Neural progenitor cell (in vitro differentiated cells): ENCODE results near the gene RNF167. TPM values are rescaled to one million over a fixed set of nuclear protein-coding genes. Genes with fewer than 3 reads are reported as not detected.

Experiments
- DNase-seq: peaks from one replicate; pipeline ENCODE4 v3.0.0-alpha.2; 2016; ENCODE audit warnings: low spot score
- H2AFZ ChIP-seq: fragments of 200-600 bp; sonication (generic); replicated peaks from 2 replicates; pipeline ENCODE4 v1.6.1; 2016; ENCODE audit warnings: antibody characterized with exemption
- H3F3A ChIP-seq: fragments of 200-600 bp; sonication (generic); 2 replicates; pipeline ENCODE4 v1.6.1; 2016; ENCODE audit warnings: antibody characterized with exemption, low read depth
- H3K27ac ChIP-seq: fragments of 200-600 bp; sonication (generic); 2 replicates; pipeline ENCODE4 v1.5.1; 2016; ENCODE audit warnings: mild to moderate bottlenecking
- H3K27me3 ChIP-seq: fragments of 200-600 bp; sonication (generic); 2 replicates; pipeline ENCODE4 v1.6.1; 2016; ENCODE audit warnings: mild to moderate bottlenecking, moderate library complexity
- H3K36me3 ChIP-seq: fragments of 200-600 bp; sonication (generic); 2 replicates; pipeline ENCODE4 v1.5.1; 2016
- H3K4me1 ChIP-seq: fragments of 200-600 bp; sonication (generic); 2 replicates; pipeline ENCODE4 v1.6.1; 2016; ENCODE audit warnings: mixed run types
- H3K4me2 ChIP-seq: fragments of 200-600 bp; sonication (generic); 2 replicates; pipeline ENCODE4 v1.6.1; 2016
- H3K4me3 ChIP-seq: fragments of 200-600 bp; sonication (generic); 2 replicates; pipeline ENCODE4 v1.5.1; 2016
- H3K79me2 ChIP-seq: fragments of 200-600 bp; sonication (generic); 2 replicates; pipeline ENCODE4 v1.6.1; 2016; ENCODE audit warnings: low read depth
- H3K9ac ChIP-seq: fragments of 200-600 bp; sonication (generic); 2 replicates; pipeline ENCODE4 v1.6.1; 2016
- H3K9me3 ChIP-seq: fragments of 200-600 bp; sonication (generic); 2 replicates; pipeline ENCODE4 v1.5.1; 2016; ENCODE audit warnings: low read depth
- H4K20me1 ChIP-seq: fragments of 200-600 bp; sonication (generic); 2 replicates; pipeline ENCODE4 v1.6.1; 2016; ENCODE audit warnings: low read depth
- H3K27ac Mint-ChIP-seq: 3 replicates; pipeline ENCODE4 v1.8.0; 2021; ENCODE audit warnings: mixed read lengths
- H3K27me3 Mint-ChIP-seq: 2 replicates; pipeline ENCODE4 v1.8.0; 2022; ENCODE audit warnings: low read depth, mild to moderate bottlenecking, inconsistent platforms, moderate library complexity, mixed read lengths; ENCODE audit not compliant: insufficient read depth
- H3K36me3 Mint-ChIP-seq: 3 replicates; pipeline ENCODE4 v1.8.0; 2021; ENCODE audit warnings: mixed read lengths
- H3K4me1 Mint-ChIP-seq: 3 replicates; pipeline ENCODE4 v1.8.0; 2021; ENCODE audit warnings: mixed read lengths
- H3K4me3 Mint-ChIP-seq: 3 replicates; pipeline ENCODE4 v1.8.0; 2021; ENCODE audit warnings: mild to moderate bottlenecking, moderate library complexity, mixed read lengths
- H3K9me3 Mint-ChIP-seq: 3 replicates; pipeline ENCODE4 v1.8.0; 2020; ENCODE audit warnings: mixed read lengths
- CTCF ChIP-seq: fragments of 200-600 bp; sonication (generic); IDR thresholded peaks from 2 replicates; pipeline ENCODE4 v1.5.1; 2017; ENCODE audit warnings: antibody characterized with exemption, mild to moderate bottlenecking
- EZH2 ChIP-seq: fragments of 200-600 bp; sonication (generic); IDR thresholded peaks from 2 replicates; pipeline ENCODE4 v1.6.1; 2017; ENCODE audit warnings: antibody characterized with exemption, mild to moderate bottlenecking, moderate library complexity
- EZH2phosphoT487 ChIP-seq: fragments of 200-600 bp; sonication (generic); IDR thresholded peaks from 2 replicates; pipeline ENCODE4 v1.6.1; 2017; ENCODE audit warnings: antibody characterized with exemption
- total RNA-seq: library from RNA; depleted of rRNA; stranded (reverse); fragments of >200 nt; gene quantifications from 2 replicates; pipeline ENCODE4 v1.2.3, GENCODE V29; 2015; ENCODE audit warnings: low replicate concordance

Gene RNF167
- total RNA-seq, 1 donor from 2014 or later: 43.9 TPM

GRCh38 chr17:4948931-4949320 is 8.9 kb downstream of the RNF167 start:
- no peak for TF ChIP-seq EZH2
- no peak for TF ChIP-seq CTCF
- no peak for TF ChIP-seq EZH2phosphoT487
- peak overlapping the region; percentile 93 for H3K4me3 Mint-ChIP-seq
- H3F3A ChIP-seq: peaks cover 80% of the 10 kb centered on the region
- DNase-seq: peak; percentile 95
- no peaks in the 10 kb centered on the region for H3K27me3 ChIP-seq
- H3K4me1 Mint-ChIP-seq: peaks cover 45% of the 10 kb centered on the region
- H3K36me3 Mint-ChIP-seq: peaks cover 19% of the 10 kb centered on the region
- H3K4me2 ChIP-seq: peak overlapping the region; percentile 87
- no peaks in the 10 kb centered on the region for H3K9me3 Mint-ChIP-seq
- no peak overlapping the region for H3K9ac ChIP-seq
- no peak overlapping the region for H2AFZ ChIP-seq
- peaks cover 34% of the 10 kb centered on the region for H4K20me1 ChIP-seq
- H3K9me3 ChIP-seq: no peaks in the 10 kb centered on the region
- peak overlapping the region; percentile 77 for H3K4me3 ChIP-seq
- H3K4me1 ChIP-seq: peaks cover 22% of the 10 kb centered on the region
- peaks cover 15% of the 10 kb centered on the region for H3K27me3 Mint-ChIP-seq
- no peaks in the 10 kb centered on the region for H3K36me3 ChIP-seq
- peak overlapping the region; percentile 85 for H3K27ac ChIP-seq
- peaks cover 50% of the 10 kb centered on the region for H3K79me2 ChIP-seq
- peak overlapping the region; percentile 72 for H3K27ac Mint-ChIP-seq

- Histone ChIP-seq H3K27ac (peak overlapping the region; percentile 85), H3K4me3 (peak overlapping the region; percentile 77), H3K9me3 (no peaks in the 10 kb centered on the region), H4K20me1 (peaks cover 33% of the 10 kb centered on the region), H3K36me3 (no peaks in the 10 kb centered on the region), H2AFZ (no peak overlapping the region), H3F3A (peaks cover 75% of the 10 kb centered on the region), H3K4me2 (peak overlapping the region; percentile 87), H3K79me2 (peaks cover 45% of the 10 kb centered on the region), H3K27me3 (no peaks in the 10 kb centered on the region), H3K9ac (no peak overlapping the region), H3K4me1 (peaks cover 22% of the 10 kb centered on the region)
- Mint-ChIP-seq H3K4me1 (peaks cover 46% of the 10 kb centered on the region), H3K27ac (peak overlapping the region; percentile 72), H3K36me3 (peaks cover 16% of the 10 kb centered on the region), H3K9me3 (no peaks in the 10 kb centered on the region), H3K27me3 (peaks cover 12% of the 10 kb centered on the region), H3K4me3 (peak overlapping the region; percentile 93)
- TF ChIP-seq EZH2phosphoT487 (no peak), EZH2 (no peak)
- DNase-seq: peak; percentile 88
Observed at GRCh38 chr17:4949321-4950074, 9.4 kb downstream of the RNF167 start.

- peaks cover 43% of the 10 kb centered on the region for H3K4me1 Mint-ChIP-seq
- peak overlapping the region; percentile 85 for H3K4me3 Mint-ChIP-seq
- peaks cover 67% of the 10 kb centered on the region for H3F3A ChIP-seq
- peak overlapping the region; percentile 85 for H3K27ac ChIP-seq
- no peaks in the 10 kb centered on the region for H3K9me3 ChIP-seq
- no peak overlapping the region for H3K9ac ChIP-seq
- peak; percentile 72 for DNase-seq
- H3K9me3 Mint-ChIP-seq: no peaks in the 10 kb centered on the region
- H3K36me3 ChIP-seq: no peaks in the 10 kb centered on the region
- no peaks in the 10 kb centered on the region for H3K27me3 ChIP-seq
- peak overlapping the region; percentile 77 for H3K4me3 ChIP-seq
- H3K36me3 Mint-ChIP-seq: peaks cover 15% of the 10 kb centered on the region
- peaks cover 22% of the 10 kb centered on the region for H3K4me1 ChIP-seq
- peaks cover 11% of the 10 kb centered on the region for H3K27me3 Mint-ChIP-seq
- H2AFZ ChIP-seq: no peak overlapping the region
- no peak for TF ChIP-seq EZH2phosphoT487
- TF ChIP-seq CTCF: no peak
- no peak for TF ChIP-seq EZH2
- peaks cover 26% of the 10 kb centered on the region for H4K20me1 ChIP-seq
- H3K4me2 ChIP-seq: peak overlapping the region; percentile 87
- H3K27ac Mint-ChIP-seq: peak overlapping the region; percentile 96
- H3K79me2 ChIP-seq: peaks cover 38% of the 10 kb centered on the region
Observed at GRCh38 chr17:4950075-4950745, 10.1 kb downstream of the RNF167 start.
